PC-9 (cell line): ENCODE results near the gene SFT2D2.
A peak's percentile ranks its signal among the peaks of the same experiment; 100 is the strongest.

Experiments
- CTCF ChIP-seq: fragments of 200-600 bp; sonication (generic); conservative IDR thresholded peaks from 2 replicates; pipeline ENCODE4 v1.6.1; 2017; ENCODE audit warnings: mixed run types, antibody characterized with exemption, mild to moderate bottlenecking, moderate library complexity
- EZH2 ChIP-seq: fragments of 200-600 bp; sonication (generic); IDR thresholded peaks from 2 replicates; pipeline ENCODE4 v1.8.0; 2017; ENCODE audit warnings: antibody characterized with exemption, low read depth

DNA sequence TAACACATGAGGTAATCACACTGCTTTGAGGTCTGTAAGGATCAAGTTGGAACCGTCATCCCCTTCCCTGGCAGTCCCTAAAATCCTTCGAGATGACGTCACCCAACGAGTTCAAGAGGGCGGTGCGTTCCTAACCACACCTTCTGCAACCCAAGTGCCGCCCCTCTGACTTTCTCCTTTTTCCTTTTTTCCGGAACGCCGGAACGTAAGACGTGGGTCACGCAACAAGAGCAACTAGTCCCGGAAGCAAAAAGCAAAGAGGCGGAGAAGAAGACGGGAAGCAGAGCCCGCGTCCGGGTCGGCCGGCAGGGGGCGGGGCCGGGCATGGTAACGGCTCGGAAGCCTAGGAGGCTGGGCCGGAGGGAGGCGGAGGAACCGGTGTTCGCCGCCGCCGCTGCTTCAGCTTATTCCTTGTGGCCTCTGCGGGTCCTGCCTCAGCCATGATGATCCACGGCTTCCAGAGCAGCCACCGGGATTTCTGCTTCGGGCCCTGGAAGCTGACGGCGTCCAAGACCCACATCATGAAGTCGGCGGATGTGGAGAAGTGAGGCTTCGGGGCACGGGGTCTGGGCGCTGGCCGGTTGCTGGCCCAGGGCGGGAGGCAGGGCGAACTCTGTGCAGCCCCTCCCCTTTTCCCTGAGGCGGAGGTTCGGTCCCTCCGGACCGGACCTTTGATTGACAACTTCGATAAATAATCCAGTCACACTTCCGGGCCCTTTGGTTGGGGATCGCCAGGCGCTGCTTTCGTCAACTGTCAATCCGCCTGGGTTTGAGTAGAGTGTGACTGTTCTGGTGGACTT, 47.0 kb upstream of the SFT2D2 start, which contains the start of gene TIPRL:
- TF ChIP-seq CTCF: peak; percentile 72
- TF ChIP-seq EZH2: no peak
